Subcutaneous adipose tissue (tissue), 4 donors: ENCODE measurements around the gene MGMT. TPM values are rescaled to one million over a fixed set of nuclear protein-coding genes. Genes with fewer than 3 reads are reported as not detected.

ENCODE experiments used
- CTCF ChIP-seq: fragments of 450-650 bp; IDR thresholded peaks from one replicate; pipeline ENCODE4 v1.5.1; 2016; ENCODE audit warnings: low read depth, mild to moderate bottlenecking, control low read depth, antibody characterized with exemption, moderate library complexity
- total RNA-seq, 4 donors: library from RNA; depleted of rRNA; stranded (reverse); fragments of >200 nt; gene quantifications; one replicate each; pipeline ENCODE4 v1.1.0, GENCODE V29; 2016

MGMT gene
- total RNA-seq, 4 donors from 2014 or later: 27.5 to 74.8 (median 42.2) TPM

GRCh38 chr10:129659508-129660268 is 192.6 kb downstream of the MGMT start:
- TF ChIP-seq CTCF: no peak

DNA sequence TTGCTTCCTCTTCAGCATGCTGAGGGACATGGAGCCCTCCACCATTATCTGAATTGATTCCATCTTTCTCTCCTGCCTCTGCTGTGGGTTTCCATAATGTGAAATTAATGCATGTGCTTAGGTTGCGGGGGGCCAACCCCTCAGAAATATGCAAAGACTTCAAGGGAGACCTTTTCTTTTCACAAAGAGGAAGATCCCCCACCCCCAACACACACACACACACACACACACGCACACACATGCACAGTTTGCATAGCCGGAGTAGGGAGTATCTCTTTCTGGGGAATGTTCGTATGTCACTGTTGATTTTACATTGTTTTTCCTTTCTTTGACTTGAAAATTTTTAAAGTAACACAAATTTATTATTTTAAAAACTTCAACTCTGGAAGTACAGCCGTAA is 193.5 kb downstream of the MGMT start:
- TF ChIP-seq CTCF: no peak

DNA sequence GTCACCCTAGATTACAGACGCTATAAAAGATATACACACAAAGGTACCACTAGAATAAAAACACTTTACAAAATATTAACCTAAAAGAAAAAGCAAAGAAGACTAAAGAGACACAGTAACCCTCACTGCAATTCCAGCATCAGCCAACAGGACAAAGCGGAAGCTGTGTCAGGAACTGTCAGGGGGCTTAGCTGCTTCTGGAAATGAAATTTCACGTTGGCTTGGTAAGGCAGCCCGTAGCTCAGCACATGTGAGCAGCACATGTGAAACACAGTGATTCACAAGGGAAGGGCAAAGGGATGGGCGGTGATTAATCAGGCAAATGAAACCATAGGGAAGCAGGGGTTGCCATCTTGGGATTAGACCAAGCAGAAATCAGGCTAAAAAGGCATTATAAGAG is 195.4 kb downstream of the MGMT start:
- TF ChIP-seq CTCF: no peak

- no peak for TF ChIP-seq CTCF
These were observed 203.1 kb downstream of the MGMT start for GRCh38 chr10:129670124-129670523.

- no peak for TF ChIP-seq CTCF
These were observed 206.3 kb downstream of the MGMT start for GRCh38 chr10:129673292-129673691.

GRCh38 chr10:129675027-129675769 is 208.2 kb downstream of the MGMT start:
- no peak for TF ChIP-seq CTCF

DNA sequence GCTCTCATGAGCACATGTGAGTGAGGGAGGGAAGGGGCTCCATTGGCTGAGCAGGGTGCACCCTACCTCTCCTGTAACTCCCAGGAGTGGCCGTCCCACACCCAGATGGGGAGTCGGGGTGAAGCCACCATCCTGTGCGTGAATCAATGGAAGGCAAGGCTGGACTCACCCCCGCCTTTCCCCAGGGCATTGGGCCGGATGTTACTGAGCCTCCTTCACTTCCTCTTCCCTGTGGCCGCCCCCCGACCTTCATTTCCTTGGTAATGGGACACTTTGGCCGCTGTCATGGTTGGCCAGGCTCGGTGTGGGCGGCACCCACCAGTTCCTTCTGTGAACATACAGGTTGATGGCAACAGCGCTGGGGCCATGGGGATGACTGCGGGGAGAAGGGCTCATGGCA is 209.0 kb downstream of the MGMT start:
- TF ChIP-seq CTCF: no peak
